AG10803 (cell line): ENCODE measurements around the gene TMEM106A.
"Not testable (repeated sequence)": the region's sequence is repeated elsewhere in the genome, so short reads cannot be mapped to it uniquely, and the experiment has no call there.

Experiments used
- DNase-seq: peaks from one replicate; pipeline ENCODE4 v3.0.0; 2010; ENCODE audit warnings: low read depth
- H3K4me3 ChIP-seq: 2 replicates; pipeline ENCODE4 v1.5.1; 2011; ENCODE audit warnings: mild to moderate bottlenecking, low read length, control low read depth
- CTCF ChIP-seq: conservative IDR thresholded peaks from 2 replicates; pipeline ENCODE4 v1.5.1; 2011; ENCODE audit warnings: mild to moderate bottlenecking, low read length, control low read depth, inconsistent platforms

Gene TMEM106A

GRCh38 chr17:43175213-43176118 is 36.2 kb upstream of the TMEM106A start:
- H3K4me3 ChIP-seq = no peak overlapping the region; the same call in 1 of the 2 replicates
- DNase-seq = peak; percentile 93
- no peak for TF ChIP-seq CTCF

- no peak overlapping the region for H3K4me3 ChIP-seq
- TF ChIP-seq CTCF = no peak
- no peak for DNase-seq
Measured at GRCh38 chr17:43176119-43176570, 35.5 kb upstream of the TMEM106A start.

GRCh38 chr17:43183921-43184320 is 27.8 kb upstream of the TMEM106A start:
- DNase-seq = no peak
- TF ChIP-seq CTCF = no peak
- H3K4me3 ChIP-seq = no peak overlapping the region

- H3K4me3 ChIP-seq, DNase-seq: not testable (repeated sequence)
Measured at GRCh38 chr17:43186656-43187055, 25.0 kb upstream of the TMEM106A start.

GRCh38 chr17:43193251-43193650 is 18.4 kb upstream of the TMEM106A start:
- no peak for TF ChIP-seq CTCF
- DNase-seq = no peak
- no peak overlapping the region for H3K4me3 ChIP-seq

GRCh38 chr17:43199633-43200032 is 12.0 kb upstream of the TMEM106A start:
- DNase-seq = no peak
- no peak overlapping the region for H3K4me3 ChIP-seq
- TF ChIP-seq CTCF = no peak

GRCh38 chr17:43200127-43200526 is 11.5 kb upstream of the TMEM106A start:
- no peak overlapping the region for H3K4me3 ChIP-seq
- no peak for DNase-seq
- TF ChIP-seq CTCF = no peak

- DNase-seq, H3K4me3 ChIP-seq: not testable (repeated sequence)
Measured at GRCh38 chr17:43203013-43203412, 8.7 kb upstream of the TMEM106A start.
